EH (cell line): Measurements from ENCODE around the gene DOCK9.
"Not testable (repeated sequence)": the region's sequence is repeated elsewhere in the genome, so short reads cannot be mapped to it uniquely, and the experiment has no call there.

Experiments
- DNase-seq: peaks from one replicate; pipeline ENCODE4 v3.0.0-alpha.2; 2015; ENCODE audit warnings: low read depth

DOCK9 gene

DNA sequence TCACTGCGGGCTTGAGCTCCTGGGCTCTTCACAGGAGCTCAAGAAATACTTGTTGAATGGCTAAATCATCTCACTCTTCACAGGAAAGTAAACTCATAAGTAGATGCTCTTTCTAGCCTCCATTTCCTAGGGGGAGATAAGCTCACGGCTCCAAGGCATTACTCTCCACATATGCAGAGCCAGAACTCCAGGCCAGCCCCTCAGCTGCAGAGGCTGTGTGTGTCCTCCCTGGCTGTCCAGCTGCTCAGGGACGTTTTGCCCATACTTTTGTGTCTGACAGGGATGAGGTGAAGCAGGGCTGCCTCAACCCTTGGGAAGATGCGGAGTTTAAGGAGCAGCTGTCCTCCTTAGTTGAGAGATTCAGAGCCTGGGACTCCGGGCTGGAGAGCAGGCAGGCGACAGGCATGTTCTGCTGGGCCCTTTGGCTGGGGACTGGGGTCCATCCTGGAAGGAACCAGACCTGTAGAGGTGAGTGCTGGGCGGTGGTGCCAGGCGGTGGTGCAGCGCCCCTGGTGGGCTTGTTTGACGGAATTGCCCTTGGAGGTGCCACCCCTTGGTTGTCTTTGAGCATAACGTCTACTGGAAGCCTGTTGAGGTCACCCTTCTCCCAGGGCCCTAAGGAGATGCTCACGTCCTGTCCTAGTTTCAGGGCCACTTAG is 204.9 kb downstream of the DOCK9 start:
- DNase-seq: no peak

- DNase-seq: no peak
Measured at GRCh38 chr13:98771838-98772611, 205.8 kb downstream of the DOCK9 start.

DNA sequence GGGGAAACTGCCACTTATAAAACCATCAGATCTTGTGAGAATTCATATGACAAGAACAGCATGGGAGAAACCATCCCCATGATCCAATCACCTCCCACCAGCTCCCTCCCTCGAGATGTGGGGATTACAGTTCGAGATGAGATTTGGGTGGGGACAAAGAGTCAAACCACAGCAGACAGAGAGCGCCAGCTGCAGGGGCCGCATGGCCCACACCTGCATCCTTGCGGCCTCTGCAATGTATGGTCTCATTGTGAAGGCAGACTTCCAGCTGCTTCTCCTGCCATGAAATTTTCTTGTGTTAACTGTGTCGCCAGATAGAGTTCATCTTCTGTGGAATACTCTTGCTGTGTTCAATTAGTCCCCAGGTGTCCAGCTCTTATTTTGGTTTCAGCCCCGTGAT is 208.1 kb downstream of the DOCK9 start:
- DNase-seq: no peak

GRCh38 chr13:98768522-98768921 is 209.3 kb downstream of the DOCK9 start:
- DNase-seq: no peak

DNA sequence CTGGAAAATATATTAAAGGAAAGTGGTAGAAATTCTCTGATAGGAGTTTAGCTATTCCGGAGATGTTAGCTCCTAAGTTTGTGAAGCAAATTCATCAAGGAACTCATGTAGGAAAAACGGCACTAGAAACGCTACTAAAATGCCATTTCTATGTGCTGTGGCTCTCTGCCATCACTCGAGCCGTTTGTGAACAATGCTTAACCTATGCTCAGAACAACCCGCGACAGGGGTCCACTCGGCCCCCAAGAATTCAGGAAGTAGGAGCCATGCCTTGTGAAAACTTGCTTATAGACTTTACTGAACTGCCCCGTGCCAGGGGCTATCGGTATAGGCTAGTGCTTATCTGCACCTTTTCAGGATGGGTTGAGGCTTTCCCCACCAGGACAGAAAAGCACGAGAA is 211.2 kb downstream of the DOCK9 start:
- DNase-seq: peak; percentile 8

GRCh38 chr13:98765996-98766519 is 211.8 kb downstream of the DOCK9 start:
- DNase-seq: no peak

DNA sequence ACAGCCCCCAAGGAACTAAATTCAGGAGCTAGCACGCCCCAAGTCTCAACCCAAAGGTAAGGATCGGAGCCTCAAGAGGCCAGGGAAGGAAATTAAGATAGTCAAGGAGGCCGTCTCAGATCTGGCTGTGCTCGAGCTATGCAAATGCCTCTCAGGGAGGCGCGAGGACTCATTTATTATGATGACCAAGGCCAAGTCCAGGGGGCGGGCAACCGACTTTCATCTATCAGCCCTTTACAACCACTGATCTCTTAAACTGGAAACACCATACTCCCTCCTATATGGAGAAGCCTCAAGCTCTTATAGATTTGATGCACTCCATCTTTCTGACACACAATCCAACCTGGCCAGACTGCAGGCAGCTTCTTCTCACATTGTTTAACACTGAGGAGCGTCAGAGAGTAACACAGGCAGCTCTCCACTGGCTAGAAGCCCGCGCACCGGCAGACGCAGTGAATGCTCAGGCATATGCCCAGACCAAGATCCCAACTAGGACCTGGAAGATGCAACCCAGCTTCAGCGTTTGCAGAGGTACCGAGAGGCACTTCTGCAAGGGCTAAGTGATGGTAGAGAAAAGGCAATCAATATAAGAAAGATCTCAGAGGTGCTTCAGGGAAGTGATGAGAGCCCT is 215.8 kb downstream of the DOCK9 start:
- DNase-seq: no peak

GRCh38 chr13:98761126-98761985 is 216.5 kb downstream of the DOCK9 start:
- peak; percentile 55 for DNase-seq

- no peak for DNase-seq
Measured at GRCh38 chr13:98755729-98756128, 222.1 kb downstream of the DOCK9 start.

- DNase-seq: no peak
Measured at GRCh38 chr13:98755116-98755515, 222.7 kb downstream of the DOCK9 start.

DNA sequence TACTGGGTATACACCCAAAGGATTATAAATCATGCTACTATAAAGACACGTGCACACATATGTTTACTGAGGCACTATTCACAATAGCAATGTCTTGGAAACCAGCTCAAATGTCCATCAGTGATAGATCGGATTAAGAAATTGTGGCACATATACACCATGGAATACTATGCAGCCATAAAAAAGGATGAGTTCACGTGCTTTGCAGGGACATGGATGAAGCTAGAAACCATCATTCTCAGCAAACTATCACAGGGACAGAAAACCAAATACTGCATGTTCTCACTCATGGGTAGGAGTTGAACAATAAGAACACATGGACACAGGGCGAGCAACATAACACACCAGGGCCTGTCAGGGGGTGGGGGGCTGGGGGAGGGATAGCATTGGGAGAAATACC is 223.4 kb downstream of the DOCK9 start:
- DNase-seq: not testable (repeated sequence)

GRCh38 chr13:98752467-98753290 is 225.2 kb downstream of the DOCK9 start, which contains the start of gene SLC15A1:
Gene SLC15A1, minus strand, starts transcription at chr13:98752672. Its CDS starts 74 bp downstream, at chr13:98752598.
- DNase-seq: no peak

DNA sequence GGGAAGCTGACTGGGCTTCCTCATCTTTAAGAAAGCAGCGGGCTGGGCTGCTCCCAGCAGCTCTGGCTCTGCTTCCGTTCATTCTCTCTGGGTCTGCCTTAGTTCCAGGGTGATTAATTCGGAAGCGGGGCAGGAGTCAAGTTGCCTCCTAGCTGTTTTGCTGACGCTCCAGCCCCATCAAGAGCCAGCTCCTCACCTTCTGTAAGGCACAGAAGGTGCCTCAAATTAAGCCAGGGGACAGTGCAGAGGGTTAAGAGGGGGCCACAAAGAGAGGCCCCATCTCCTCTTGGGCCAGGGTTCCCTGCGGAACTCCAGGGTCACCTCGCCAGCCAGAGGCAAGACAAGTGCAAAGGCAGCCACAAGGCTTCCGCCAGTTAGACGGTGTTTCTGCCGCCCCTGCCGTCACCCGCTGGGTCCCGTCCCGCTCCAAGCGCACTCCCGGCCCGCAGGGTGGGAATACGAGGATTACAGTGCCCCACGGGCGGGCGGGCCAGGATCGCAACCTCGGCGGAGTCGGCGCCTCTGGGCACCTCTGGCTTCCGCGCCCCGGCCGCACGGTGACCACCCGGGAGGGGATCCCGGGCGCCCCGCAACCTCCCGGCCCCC is 225.9 kb downstream of the DOCK9 start:
- DNase-seq: peak; percentile 20

DNA sequence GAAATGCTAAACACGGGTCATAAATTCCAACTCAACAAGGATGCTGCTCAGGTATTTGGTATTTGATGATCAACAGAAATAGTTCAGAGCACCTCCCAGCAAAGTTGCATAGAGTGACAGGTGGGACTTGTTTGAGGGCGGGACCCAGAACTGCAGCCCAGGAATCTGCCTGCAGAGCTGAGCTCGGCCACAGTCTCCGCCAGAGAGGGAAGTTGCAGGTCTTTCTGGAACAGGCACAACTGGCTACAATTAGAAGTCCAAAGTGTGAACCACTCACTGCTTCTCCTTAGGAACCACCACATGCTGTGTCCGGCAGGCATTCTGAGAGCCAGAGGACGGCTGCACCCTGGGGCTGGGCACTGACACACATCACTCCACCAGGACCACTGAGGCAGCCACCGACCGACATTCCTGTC is 226.5 kb downstream of the DOCK9 start:
- DNase-seq: no peak

- peak; percentile 80 for DNase-seq
Measured at GRCh38 chr13:98749501-98749900, 228.4 kb downstream of the DOCK9 start.

GRCh38 chr13:98746968-98747367 is 230.9 kb downstream of the DOCK9 start:
- peak; percentile 21 for DNase-seq
